ENCODE measurements around the gene SLC25A3. TPM values are rescaled to one million over a fixed set of nuclear protein-coding genes. Genes with fewer than 3 reads are reported as not detected.
"Not testable (repeated sequence)": the region's sequence is repeated elsewhere in the genome, so short reads cannot be mapped to it uniquely, and the experiment has no call there.

Gene SLC25A3
- total RNA-seq, 1 experiment from 2014 or later = 733 TPM

- not testable (repeated sequence) for H3K27me3 Mint-ChIP-seq (ENCODE audit: low read depth); H3K4me3 Mint-ChIP-seq; H3K27ac Mint-ChIP-seq; DNase-seq (ENCODE audit: low spot score); H3K9me3 Mint-ChIP-seq; ATAC-seq
- H3K36me3 Mint-ChIP-seq = peaks cover 78% of the 10 kb centered on the region
- POLR2A ChIA-PET = interaction anchor here (0.9 kb wide), 1 partner anchor 15 kb away, joined by 3 read pairs; no protein-coding TSS in a partner anchor
- peak; percentile 59; the same call in 1 of the 2 replicates for TF ChIP-seq ZNF121 (CRISPR knock-in tag; IDR thresholded peaks at IDR 0.05)
- H3K4me1 Mint-ChIP-seq = peaks cover 22% of the 10 kb centered on the region
- CTCF ChIA-PET = interaction anchor here (1.5 kb wide), 1 partner anchor 30 kb away, joined by 3 read pairs; no protein-coding TSS in a partner anchor
Observed at GRCh38 chr12:98597313-98597712, 3.8 kb downstream of the SLC25A3 start.

- ATAC-seq (no peak), DNase-seq (ENCODE audit: low spot score) (no peak)
- Mint-ChIP-seq H3K27ac (peak overlapping the region; percentile 36; the same call in 1 of the 2 replicates), H3K9me3 (no peaks in the 10 kb centered on the region), H3K36me3 (peaks cover 62% of the 10 kb centered on the region), H3K27me3 (ENCODE audit: low read depth) (no peaks in the 10 kb centered on the region), H3K4me3 (no peak overlapping the region), H3K4me1 (no peaks in the 10 kb centered on the region)
- POLR2A ChIA-PET = no interaction called here
- CTCF ChIA-PET = interaction anchor here (1.3 kb wide), 1 partner anchor 35 kb away, joined by 4 read pairs; no protein-coding TSS in a partner anchor
- no peak for TF ChIP-seq ELF4 (CRISPR knock-in tag; IDR thresholded peaks at IDR 0.05; ENCODE audit: low read depth)
Observed at GRCh38 chr12:98601924-98602323, 8.4 kb downstream of the SLC25A3 start.

- Mint-ChIP-seq H3K27ac (no peak overlapping the region), H3K4me1 (no peaks in the 10 kb centered on the region), H3K9me3 (no peaks in the 10 kb centered on the region), H3K27me3 (ENCODE audit: low read depth) (no peaks in the 10 kb centered on the region), H3K36me3 (peaks cover 17% of the 10 kb centered on the region), H3K4me3 (no peak overlapping the region)
- no peak for TF ChIP-seq NFYB (CRISPR knock-in tag; conservative IDR thresholded peaks at IDR 0.05; ENCODE audit: low read depth)
- no peak for TF ChIP-seq MLX (CRISPR knock-in tag; IDR thresholded peaks at IDR 0.05)
- no peak for TF ChIP-seq GTF2I (CRISPR knock-in tag; conservative IDR thresholded peaks at IDR 0.05)
- no peak for TF ChIP-seq TEAD4 (CRISPR knock-in tag; IDR thresholded peaks at IDR 0.05)
- TF ChIP-seq CTCF (IDR thresholded peaks at IDR 0.05) = no peak
- no peak for TF ChIP-seq ATF3 (CRISPR knock-in tag; conservative IDR thresholded peaks at IDR 0.05)
- ATAC-seq (no peak), DNase-seq (ENCODE audit: low spot score) (no peak)
- CTCF ChIA-PET = no interaction called here
- POLR2A ChIA-PET = no interaction called here
Observed at GRCh38 chr12:98606359-98606988, 13.0 kb downstream of the SLC25A3 start.

- ChIA-PET POLR2A (interaction anchor here (0.6 kb wide), 2 partner anchors 262 to 270 kb away, joined by 4 to 5 read pairs; no protein-coding TSS in a partner anchor), CTCF (no interaction called here)
- H3K27me3 Mint-ChIP-seq (ENCODE audit: low read depth) = no peaks in the 10 kb centered on the region
- H3K4me3 Mint-ChIP-seq = no peak overlapping the region
- ATAC-seq (no peak), DNase-seq (ENCODE audit: low spot score) (no peak)
- no peaks in the 10 kb centered on the region for H3K9me3 Mint-ChIP-seq
- no peaks in the 10 kb centered on the region for H3K4me1 Mint-ChIP-seq
- H3K36me3 Mint-ChIP-seq = no peaks in the 10 kb centered on the region
- TF ChIP-seq FOXJ3 (CRISPR knock-in tag; IDR thresholded peaks at IDR 0.05; ENCODE audit: borderline replicate concordance) = no peak
- no peak for TF ChIP-seq E2F4 (CRISPR knock-in tag; IDR thresholded peaks at IDR 0.05; ENCODE audit: borderline replicate concordance, low read depth)
- TF ChIP-seq TP53 (CRISPR knock-in tag; IDR thresholded peaks at IDR 0.05) = no peak
- no peak for TF ChIP-seq TEAD4 (CRISPR knock-in tag; IDR thresholded peaks at IDR 0.05)
- no peak overlapping the region for H3K27ac Mint-ChIP-seq
Observed at GRCh38 chr12:98610596-98610995, 17.1 kb downstream of the SLC25A3 start.
